Kidney capillary endothelial cell (primary cell): ENCODE results near the gene NME3.
"Not testable (repeated sequence)": the region's sequence is repeated elsewhere in the genome, so short reads cannot be mapped to it uniquely, and the experiment has no call there.

ENCODE experiments used
- DNase-seq: peaks from one replicate; pipeline ENCODE4 v3.0.0-alpha.2; 2018; ENCODE audit warnings: low spot score

NME3 gene

GRCh38 chr16:1747934-1748333 lies 23.4 kb downstream of the NME3 start:
- DNase-seq: no peak

- DNase-seq: no peak
Measured at GRCh38 chr16:1746693-1747195, 24.6 kb downstream of the NME3 start.

GRCh38 chr16:1745900-1746692 lies 25.2 kb downstream of the NME3 start:
- DNase-seq: no peak

- DNase-seq: no peak
Measured at GRCh38 chr16:1745181-1745899, 26.0 kb downstream of the NME3 start.

- no peak for DNase-seq
Measured at GRCh38 chr16:1744338-1744840, 27.0 kb downstream of the NME3 start.

- DNase-seq: no peak
Measured at GRCh38 chr16:1743376-1744337, 27.7 kb downstream of the NME3 start.

- DNase-seq: no peak
Measured at GRCh38 chr16:1741553-1742165, 29.7 kb downstream of the NME3 start.

GRCh38 chr16:1740781-1741490 lies 30.4 kb downstream of the NME3 start:
- DNase-seq: no peak

GRCh38 chr16:1740234-1740633 lies 31.1 kb downstream of the NME3 start:
- DNase-seq: no peak

GRCh38 chr16:1734816-1735215 lies 36.5 kb downstream of the NME3 start:
- no peak for DNase-seq

GRCh38 chr16:1734123-1734522 lies 37.2 kb downstream of the NME3 start:
- no peak for DNase-seq

- DNase-seq: not testable (repeated sequence)
Measured at GRCh38 chr16:1732551-1732987, 38.8 kb downstream of the NME3 start.

GRCh38 chr16:1732071-1732470 lies 39.3 kb downstream of the NME3 start:
- DNase-seq: no peak

GRCh38 chr16:1731603-1732002 lies 39.7 kb downstream of the NME3 start:
- no peak for DNase-seq

GRCh38 chr16:1731073-1731472 lies 40.3 kb downstream of the NME3 start:
- no peak for DNase-seq

- no peak for DNase-seq
Measured at GRCh38 chr16:1729445-1729844, 41.9 kb downstream of the NME3 start.

GRCh38 chr16:1729026-1729425 lies 42.3 kb downstream of the NME3 start:
- no peak for DNase-seq

GRCh38 chr16:1727651-1728624 lies 43.4 kb downstream of the NME3 start:
- no peak for DNase-seq

GRCh38 chr16:1726661-1727502 lies 44.5 kb downstream of the NME3 start:
- no peak for DNase-seq
